Activated CD4-positive, alpha-beta T cell treated with anti-CD3 and anti-CD28 coated beads, Interleukin-2, amount 50 U/mL, for 1 hour (primary cell): ENCODE results near the gene ASTL.

ENCODE experiments used
- DNase-seq: peaks from one replicate; pipeline ENCODE4 v3.0.0-alpha.2; 2020

ASTL gene

DNA sequence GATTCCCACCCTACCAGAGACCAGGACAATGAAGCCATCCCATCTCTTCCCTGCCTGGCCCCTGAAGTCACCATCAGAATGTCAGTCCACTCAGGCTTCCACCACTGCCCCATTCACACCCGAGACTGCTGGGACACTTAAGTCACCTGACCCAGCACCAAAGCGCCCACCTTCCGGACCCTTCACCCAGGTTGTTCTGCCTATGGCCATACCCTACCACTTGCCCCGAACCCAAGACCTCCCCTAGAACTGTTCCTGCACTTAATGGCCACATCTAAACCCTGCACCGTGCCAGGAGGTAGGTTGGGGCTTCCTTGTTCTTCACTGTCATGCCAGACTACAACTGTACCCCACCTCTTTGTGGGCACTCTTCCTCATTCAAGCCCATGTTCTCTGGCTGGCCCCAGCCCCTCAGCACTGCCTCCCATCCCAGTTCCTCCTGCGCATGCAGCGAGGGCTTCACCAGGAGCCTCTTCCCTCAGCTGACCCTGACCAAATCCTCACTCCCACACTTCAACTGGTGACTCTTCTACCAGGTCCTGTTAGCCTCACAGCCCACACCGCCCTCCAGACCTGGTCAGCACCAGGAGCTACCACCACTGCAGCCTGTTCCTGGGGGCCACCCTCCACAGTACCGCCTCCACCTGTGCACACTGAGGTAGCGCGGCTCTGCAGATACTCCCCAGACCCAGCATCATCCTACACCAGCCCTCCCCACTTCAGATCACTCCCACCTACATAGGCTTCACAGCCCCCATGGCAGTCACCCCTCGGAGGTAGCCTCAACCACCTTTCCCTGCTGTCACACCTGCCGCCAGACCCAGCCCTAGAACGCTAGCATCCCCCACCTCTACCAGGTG is 13.7 kb downstream of the ASTL start:
- DNase-seq = no peak

DNA sequence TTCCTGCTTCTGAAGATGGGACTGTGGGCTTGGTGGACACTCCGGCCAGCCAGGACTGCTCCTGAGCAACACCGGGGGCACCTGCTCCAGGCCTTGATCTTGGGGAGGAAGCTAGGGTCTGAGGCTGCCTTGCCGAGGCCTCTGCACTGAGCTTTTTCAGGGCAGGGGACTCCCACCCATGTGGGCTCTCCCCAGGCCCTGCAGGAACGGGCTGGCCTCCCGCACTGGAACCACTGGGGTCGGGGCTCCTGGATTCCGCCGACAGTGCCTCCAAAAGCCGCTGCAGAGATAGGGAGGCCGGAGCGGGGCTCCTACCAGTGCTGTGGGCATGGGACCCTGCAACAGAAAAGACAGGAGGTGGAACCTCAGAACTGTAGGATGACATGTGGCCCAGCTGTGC is 14.4 kb downstream of the ASTL start:
- DNase-seq = no peak

DNA sequence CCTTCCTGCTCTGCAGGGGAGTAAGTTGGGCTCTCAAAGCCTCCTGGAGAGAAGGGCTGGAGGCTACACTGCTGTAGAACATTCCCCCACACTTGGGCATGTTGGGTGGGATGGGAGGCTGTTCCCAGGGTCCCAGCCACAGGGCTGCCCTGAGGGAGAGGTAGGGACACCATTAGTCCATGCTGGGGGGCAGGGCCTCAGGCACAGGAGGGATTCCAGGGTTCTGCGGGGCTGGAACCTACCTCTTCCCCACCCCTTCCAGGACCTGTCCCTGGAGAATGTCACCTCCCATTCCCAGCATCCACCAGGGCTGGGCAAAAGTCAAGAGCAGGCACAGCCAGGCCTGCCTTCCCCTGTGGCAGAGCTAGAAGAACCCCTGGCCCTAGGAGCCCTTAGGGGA is 15.0 kb downstream of the ASTL start:
- no peak for DNase-seq

GRCh38 chr2:96122391-96122790 is 15.9 kb downstream of the ASTL start:
- no peak for DNase-seq

GRCh38 chr2:96121414-96121813 is 16.9 kb downstream of the ASTL start:
- DNase-seq = no peak

GRCh38 chr2:96120991-96121390 is 17.3 kb downstream of the ASTL start:
- no peak for DNase-seq

GRCh38 chr2:96120091-96120720 is 18.1 kb downstream of the ASTL start:
- no peak for DNase-seq

DNA sequence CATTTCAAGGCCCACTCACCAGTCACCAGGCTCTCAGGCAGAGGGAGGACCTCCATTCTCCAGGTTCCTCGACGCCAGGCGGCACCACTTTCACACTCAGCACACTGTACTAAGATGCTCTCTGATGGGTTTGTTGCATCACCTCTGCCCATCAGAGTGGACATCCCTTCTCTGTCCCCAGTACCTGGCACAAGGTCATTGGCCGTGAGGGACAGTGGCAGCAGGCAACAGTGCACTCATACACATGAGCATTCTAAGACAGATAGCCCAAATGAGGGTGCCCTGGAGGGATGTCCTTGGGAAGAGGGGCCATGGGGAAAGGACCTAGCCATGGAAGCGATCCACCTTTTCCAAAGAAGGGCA is 18.9 kb downstream of the ASTL start:
- DNase-seq = no peak

DNA sequence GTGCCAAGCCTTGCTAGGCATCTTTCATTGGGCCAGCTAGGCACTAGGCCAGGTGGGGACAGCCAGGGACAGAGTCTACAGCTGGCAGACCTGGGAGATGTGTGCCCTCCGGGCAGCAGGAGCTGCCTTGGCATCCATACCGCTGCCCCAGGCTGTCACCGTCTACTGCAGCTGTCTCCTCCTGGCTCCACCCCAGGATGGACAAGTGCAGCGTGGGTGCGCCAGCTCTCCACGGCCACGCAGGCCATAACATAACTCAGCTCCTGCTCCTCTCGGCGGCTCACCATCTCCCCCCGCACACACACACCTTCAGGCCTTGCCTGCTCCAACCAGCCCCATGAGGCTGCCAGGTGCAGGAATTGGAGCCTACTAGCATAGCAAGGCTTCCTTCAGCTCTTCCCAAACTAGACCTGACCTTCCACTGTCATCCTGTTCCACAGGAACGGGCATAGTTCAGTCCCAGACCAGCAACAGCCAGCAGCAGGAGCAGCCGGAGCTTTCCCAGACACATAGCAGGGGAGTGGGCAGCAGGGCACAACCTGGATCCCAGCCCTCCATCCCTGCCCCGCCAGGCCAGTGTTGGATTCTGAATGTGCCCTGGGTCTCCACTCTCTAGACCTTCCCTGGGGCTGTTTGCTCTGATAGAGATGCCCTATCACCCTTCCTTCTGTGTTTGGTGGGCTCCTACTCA is 19.5 kb downstream of the ASTL start:
- no peak for DNase-seq

- DNase-seq = no peak
These were observed 20.4 kb downstream of the ASTL start for GRCh38 chr2:96117701-96118588.

GRCh38 chr2:96116879-96117533 is 21.3 kb downstream of the ASTL start:
- DNase-seq = peak; percentile 58

DNA sequence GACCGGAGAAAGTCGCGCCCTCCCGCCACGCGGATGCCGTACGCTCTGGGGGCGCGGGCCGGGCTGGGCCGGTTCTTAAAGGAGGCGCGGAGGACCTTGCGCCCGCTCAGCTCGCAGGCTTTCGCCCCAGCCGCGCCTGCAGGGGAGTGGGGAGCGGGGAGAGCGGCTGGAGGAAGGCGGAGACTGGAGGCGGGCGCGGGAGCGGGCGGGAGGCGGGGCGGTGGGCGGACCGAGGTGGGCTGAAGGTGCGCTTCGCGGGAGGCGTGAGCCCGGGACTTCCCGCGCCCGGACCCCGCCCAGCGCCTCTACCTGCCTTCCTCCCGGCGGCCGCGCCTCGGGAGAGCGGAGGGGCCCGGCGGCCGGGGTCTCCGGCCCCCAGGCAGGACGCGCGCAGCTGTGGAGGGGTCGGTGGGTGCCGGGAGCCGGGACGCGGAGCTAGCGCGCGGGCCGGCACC is 21.9 kb downstream of the ASTL start, which contains the start of gene ADRA2B:
Gene ADRA2B, minus strand, starts transcription at position 148 of the 455 bp plus-strand sequence. CDS start 422 bp downstream, outside the sequence.
- DNase-seq = peak; percentile 76

DNA sequence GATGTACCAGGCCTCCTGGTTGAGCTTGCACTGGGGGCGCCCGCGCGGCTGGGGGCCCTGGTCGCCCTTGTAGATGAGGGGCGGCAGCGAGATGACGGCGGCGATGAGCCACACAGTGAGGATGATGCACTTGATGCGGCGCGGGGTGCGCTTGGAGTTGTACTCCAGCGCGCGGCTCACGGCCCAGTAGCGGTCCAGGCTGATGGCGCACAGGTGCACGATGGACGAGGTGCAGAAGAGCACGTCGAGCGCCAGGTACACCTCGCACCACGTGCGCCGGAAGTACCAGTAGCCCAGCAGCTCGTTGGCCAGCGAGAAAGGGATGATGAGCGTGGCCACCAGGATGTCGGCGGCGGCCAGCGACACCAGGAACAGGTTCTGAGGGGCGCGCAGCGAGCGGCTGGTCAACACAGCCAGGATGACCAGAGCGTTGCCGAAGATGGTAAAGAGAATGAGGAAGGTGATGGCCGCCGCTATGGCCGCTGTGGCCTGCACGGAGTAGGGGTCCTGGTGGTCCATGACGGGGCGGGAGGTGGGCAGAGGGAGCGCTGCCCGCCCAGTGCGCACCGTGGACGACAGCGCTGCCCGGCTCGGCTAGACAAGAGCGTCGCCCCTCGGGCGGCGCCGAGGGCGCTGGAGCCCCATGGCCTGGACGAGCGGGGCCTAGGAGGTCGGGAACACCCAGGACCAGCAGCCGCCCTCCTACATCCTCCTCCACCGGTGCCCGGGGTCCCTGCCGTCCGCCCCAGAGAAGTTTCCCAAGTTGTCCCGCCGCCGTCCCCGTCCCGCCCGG is 22.5 kb downstream of the ASTL start:
- no peak for DNase-seq

- DNase-seq = no peak
These were observed 23.3 kb downstream of the ASTL start for GRCh38 chr2:96114903-96115581.

GRCh38 chr2:96114546-96114902 is 23.8 kb downstream of the ASTL start:
- DNase-seq = no peak

- DNase-seq = no peak
These were observed 24.4 kb downstream of the ASTL start for GRCh38 chr2:96113951-96114350.

DNA sequence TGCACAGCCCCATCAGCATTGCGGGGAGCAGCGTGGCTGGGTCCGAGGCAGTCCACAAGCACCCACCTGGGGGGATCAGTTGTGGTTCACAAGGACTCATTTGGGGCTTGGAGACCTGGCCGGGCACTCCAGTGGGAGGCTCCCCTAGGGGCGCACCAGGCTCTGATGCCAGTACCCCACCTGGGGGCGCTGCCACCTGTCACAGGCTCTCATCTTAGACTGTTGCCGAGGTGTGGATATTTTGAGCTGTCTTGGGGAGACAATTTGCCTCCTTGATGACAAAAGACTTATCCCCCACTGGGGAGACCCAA is 25.0 kb downstream of the ASTL start:
- DNase-seq = no peak

DNA sequence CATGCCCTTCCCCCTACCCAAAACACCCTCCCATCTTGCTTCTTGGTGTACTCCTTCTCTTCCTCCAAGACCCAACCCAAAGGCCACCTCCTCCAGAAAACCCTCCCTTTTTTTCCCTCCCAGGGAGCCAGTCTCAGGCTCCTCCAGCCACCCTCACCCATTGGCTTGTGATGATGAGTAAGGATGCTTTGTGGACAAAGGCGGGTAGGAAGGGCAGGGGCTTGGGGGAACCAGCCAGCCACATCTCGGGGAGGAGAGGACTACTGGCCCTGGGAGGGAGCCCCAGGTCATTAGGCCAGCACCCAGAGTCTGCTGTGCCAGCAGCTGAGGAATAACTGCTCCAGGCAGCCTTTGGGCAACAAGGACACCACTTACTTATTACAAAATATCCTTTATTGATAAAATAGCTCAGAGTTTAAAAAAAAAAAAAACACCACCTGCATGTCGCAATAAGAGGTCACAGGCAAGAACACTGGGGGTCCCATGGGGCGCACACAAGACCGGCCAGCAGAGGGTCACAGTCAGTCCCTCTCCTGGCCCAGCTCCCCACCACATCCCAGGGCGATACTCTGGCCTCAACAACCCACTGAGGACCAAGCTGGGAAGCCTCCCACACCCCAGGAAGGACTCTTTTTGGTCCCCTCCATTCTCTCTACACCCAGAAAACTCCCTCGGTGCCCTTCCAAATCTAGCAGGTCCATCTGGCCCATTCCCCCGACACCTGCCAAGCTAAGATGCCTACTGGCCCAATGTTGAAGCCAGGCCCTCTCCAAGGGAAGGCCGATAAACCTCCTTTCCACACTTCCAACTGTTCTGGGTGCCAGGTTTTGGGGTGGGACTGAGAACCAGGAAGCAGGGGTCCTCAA is 25.6 kb downstream of the ASTL start:
- DNase-seq = no peak

- DNase-seq = no peak
These were observed 26.3 kb downstream of the ASTL start for GRCh38 chr2:96111823-96112500.
